Measurements from ENCODE around the gene SSBP2. TPM values are rescaled to one million over a fixed set of nuclear protein-coding genes. Genes with fewer than 3 reads are reported as not detected.

The SSBP2 gene
- total and polyA plus RNA-seq, 2 of the 8 experiments (the other 6 are each of a cell fraction or from before 2014, with no cell fraction given) = 21.5 to 36.2 TPM

- H2BK120ac ChIP-seq (replicated peaks; ENCODE audit: low read depth, low read length) = no peak overlapping the region
- DNase-seq (ENCODE audit: low read depth in 1 of 2, low spot score in 2 of 2) (no peak), FAIRE-seq (no peak)
- no peak overlapping the region for H4K8ac ChIP-seq (ENCODE audit: extremely low read depth, insufficient read depth, low read length)
- H3K27ac ChIP-seq (ENCODE audit: low read depth, low read length) = no peak overlapping the region
- no peak overlapping the region for H2AK5ac ChIP-seq (ENCODE audit: low read depth, low read length)
- no peaks in the 10 kb centered on the region for H4K20me1 ChIP-seq (replicated peaks in 1 of 2; ENCODE audit: control insufficient read depth in 1 of 2, insufficient read depth in 2 of 2, low read length in 2 of 2)
- H3K4me2 ChIP-seq (ENCODE audit: insufficient read depth in 1 of 2, low read depth in 2 of 2, low read length in 2 of 2) = no peak overlapping the region
- H3K36me3 ChIP-seq (ENCODE audit: control insufficient read depth in 2 of 4, insufficient read depth in 4 of 4, low read length in 3 of 4) = no peaks in the 10 kb centered on the region
- no peaks in the 10 kb centered on the region for H3K79me2 ChIP-seq (ENCODE audit: control insufficient read depth in 1 of 2, insufficient read depth in 2 of 2, low read length in 2 of 2)
- H3K18ac ChIP-seq (ENCODE audit: extremely low read depth, low read length) = no peak overlapping the region
- no peak overlapping the region for H3K56ac ChIP-seq (replicated peaks; ENCODE audit: insufficient read length, low read depth, low read length)
- POLR2A ChIA-PET (ENCODE audit: partially characterized antibody) = no interaction called here
- no peak overlapping the region for H2BK12ac ChIP-seq (ENCODE audit: low read depth, low read length)
- no peak overlapping the region for H4K91ac ChIP-seq (replicated peaks; ENCODE audit: insufficient read length, low read length)
- H3K4me1 ChIP-seq (replicated peaks in 1 of 4; ENCODE audit: control insufficient read depth in 3 of 4, insufficient read depth in 4 of 4, low read length in 3 of 4) = no peaks in the 10 kb centered on the region
- H2AFZ ChIP-seq (ENCODE audit: low read length) = no peak overlapping the region
- H2BK15ac ChIP-seq (ENCODE audit: low read length) = no peak overlapping the region
- H4K5ac ChIP-seq (ENCODE audit: insufficient read length, low read depth, low read length) = no peak overlapping the region
- H3K27me3 ChIP-seq (replicated peaks in 1 of 4; ENCODE audit: control insufficient read depth in 3 of 4, extremely low read depth in 1 of 4, insufficient read depth in 3 of 4, low read length in 3 of 4) = no peaks in the 10 kb centered on the region
- no peak overlapping the region for H3K4ac ChIP-seq (replicated peaks; ENCODE audit: insufficient read length, low read depth, low read length)
- no peaks in the 10 kb centered on the region for H3K79me1 ChIP-seq (ENCODE audit: low read depth, low read length)
- 84% methylated on average over 4 of the region's 4 CpGs; no CpG with 5 or more reads in 1 of the 2 experiments for WGBS, 2 experiments (ENCODE audit: extremely low coverage in 1 of 2, insufficient coverage in 1 of 2, insufficient read length in 1 of 2, insufficient replicate concordance in 2 of 2, low coverage in 1 of 2, low lambda C conversion rate in 2 of 2, missing lambda C conversion rate in 1 of 2)
- H2BK5ac ChIP-seq (ENCODE audit: low read depth, low read length) = no peak overlapping the region
- CTCF ChIA-PET (ENCODE audit: partially characterized antibody) = interaction anchor here (1.0 to 1.5 kb wide), 2 partner anchors 9 to 10 kb away, joined by 3 read pairs; no protein-coding TSS in a partner anchor
- no peak overlapping the region for H3K14ac ChIP-seq (ENCODE audit: insufficient read length)
- H3K9ac ChIP-seq (replicated peaks in 1 of 4; ENCODE audit: extremely low read depth in 1 of 4, low read depth in 3 of 4, low read length in 3 of 4) = no peak overlapping the region
- no peak overlapping the region for H2BK20ac ChIP-seq (ENCODE audit: low read length)
- no peak overlapping the region for H3K4me3 ChIP-seq (ENCODE audit: extremely low read depth in 1 of 4, insufficient read depth in 2 of 4, low read depth in 3 of 4, low read length in 4 of 4)
- no peaks in the 10 kb centered on the region for H3K9me3 ChIP-seq (ENCODE audit: insufficient read depth in 2 of 2, low read depth in 1 of 2, low read length in 1 of 2)
- H3K23ac ChIP-seq (ENCODE audit: insufficient read length) = no peak overlapping the region
- H3K23me2 ChIP-seq (ENCODE audit: low read depth, low read length) = no peaks in the 10 kb centered on the region
- no peak for TF ChIP-seq SRF (IDR thresholded peaks at IDR 0.05; ENCODE audit: low read depth, low read length)
- no peak for TF ChIP-seq ASH2L (IDR thresholded peaks at IDR 0.05; ENCODE audit: low read length)
- no peak for TF ChIP-seq SIX5 (IDR thresholded peaks at IDR 0.05; ENCODE audit: low read depth, low read length)
- no peak for TF ChIP-seq SP2 (IDR thresholded peaks at IDR 0.05; ENCODE audit: low read length)
- TF ChIP-seq CBX8 (IDR thresholded peaks at IDR 0.05; ENCODE audit: borderline replicate concordance, low read depth, low read length) = no peak
- TF ChIP-seq RAD21 (IDR thresholded peaks at IDR 0.05 in 1 of 2, conservative IDR thresholded peaks at IDR 0.05 in 1 of 2; ENCODE audit: low read depth in 2 of 2, low read length in 2 of 2) = no peak
- no peak for TF ChIP-seq JUND (IDR thresholded peaks at IDR 0.05; ENCODE audit: low read length)
- no peak for TF ChIP-seq CHD1 (IDR thresholded peaks at IDR 0.05; ENCODE audit: low read depth, low read length)
- TF ChIP-seq POLR2AphosphoS5 (IDR thresholded peaks at IDR 0.05; ENCODE audit: low read depth, low read length) = no peak
- TF ChIP-seq RBBP5 (IDR thresholded peaks at IDR 0.05; ENCODE audit: borderline replicate concordance, low read depth, low read length) = no peak
- TF ChIP-seq BCL11A (IDR thresholded peaks at IDR 0.05; ENCODE audit: low read depth in 2 of 2, low read length in 2 of 2) = no peak
- TF ChIP-seq KDM4A (IDR thresholded peaks at IDR 0.05; ENCODE audit: low read depth, low read length, severe bottlenecking) = no peak
- TF ChIP-seq GTF2F1 (IDR thresholded peaks at IDR 0.05; ENCODE audit: borderline replicate concordance, low read depth, low read length) = no peak
- no peak for TF ChIP-seq RFX5 (IDR thresholded peaks at IDR 0.05; ENCODE audit: borderline replicate concordance, low read depth, low read length)
- no peak for TF ChIP-seq FOSL1 (IDR thresholded peaks at IDR 0.05; ENCODE audit: insufficient read depth, low read depth, low read length)
- no peak for TF ChIP-seq SUZ12 (IDR thresholded peaks at IDR 0.05; ENCODE audit: low read length)
Measured at GRCh38 chr5:81388169-81388568, 362.7 kb downstream of the SSBP2 start.
